ENCODE measurements around the gene CSRP2. TPM values are rescaled to one million over a fixed set of nuclear protein-coding genes. Genes with fewer than 3 reads are reported as not detected.
A peak's percentile ranks its signal among the peaks of the same experiment; 100 is the strongest.

The CSRP2 gene
- total and polyA plus RNA-seq, 2 donors (not counting 1 experiment from before 2014, with no cell fraction given), result 56.8 to 199 TPM

DNA sequence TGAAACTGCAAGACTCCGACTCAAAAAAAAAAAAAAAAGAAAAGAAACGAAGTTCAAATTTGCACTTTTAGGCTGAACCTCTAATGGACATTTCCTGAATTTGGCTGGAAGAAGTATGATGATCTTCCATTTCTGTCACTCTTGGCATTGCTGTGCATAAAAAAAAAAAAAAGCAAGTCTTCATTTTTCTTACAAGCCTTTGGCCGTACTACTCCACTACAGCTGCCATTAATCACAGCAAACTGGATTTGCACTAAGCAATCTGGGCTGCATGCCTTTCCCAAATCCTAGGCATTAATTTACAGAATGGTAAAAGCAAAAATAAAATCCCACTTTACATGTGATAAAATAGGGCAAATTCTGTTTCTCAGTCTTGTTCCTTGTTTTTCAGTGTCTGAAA is 7.1 kb downstream of the CSRP2 start:
- H3K9ac ChIP-seq (ENCODE audit: insufficient read depth, low read length), result no peak overlapping the region

DNA sequence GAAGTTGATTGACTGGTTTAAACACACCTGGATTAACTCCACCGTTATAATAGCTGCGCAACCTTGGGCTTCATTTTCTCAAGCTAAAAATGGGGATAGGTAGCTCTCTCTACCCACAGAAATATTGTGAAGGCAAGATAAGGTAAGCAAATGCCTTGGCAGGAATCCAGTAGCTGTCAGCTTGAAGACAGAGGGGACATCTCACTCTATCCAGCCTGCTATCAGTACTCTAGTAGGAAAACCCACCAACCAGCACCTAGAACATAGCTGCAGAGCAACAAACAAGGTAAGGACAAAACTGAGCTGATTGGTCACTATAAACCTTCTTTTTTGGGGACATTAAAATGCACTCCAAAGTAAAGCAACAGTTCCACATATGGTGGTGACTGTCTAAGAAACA is 7.7 kb downstream of the CSRP2 start:
- Histone ChIP-seq H3K4me1 (ENCODE audit: control insufficient read depth, extremely low read depth, insufficient read depth, low read length) (peaks cover 5% of the 10 kb centered on the region), H3K4me2 (ENCODE audit: extremely low read depth, insufficient read depth, low read length) (no peak overlapping the region), H3K36me3 (ENCODE audit: control insufficient read depth, insufficient read depth, low read length) (no peaks in the 10 kb centered on the region), H2AFZ (ENCODE audit: low read length) (no peak overlapping the region), H4K20me1 (ENCODE audit: control insufficient read depth, extremely low read depth, insufficient read depth, low read length) (no peaks in the 10 kb centered on the region), H3K27me3 (ENCODE audit: control insufficient read depth, insufficient read depth, low read length) (no peaks in the 10 kb centered on the region), H3K9ac (ENCODE audit: insufficient read depth, low read length) (no peak overlapping the region), H3K9me3 (ENCODE audit: control insufficient read depth, insufficient read depth, low read depth, low read length) (no peaks in the 10 kb centered on the region), H3K27ac (ENCODE audit: insufficient read depth, low read length) (no peak overlapping the region), H3K4me3 (replicated peaks in 1 of 4; ENCODE audit: control extremely low read depth in 1 of 4, insufficient read depth in 1 of 4, low read depth in 3 of 4, low read length in 4 of 4) (no peak overlapping the region), H3K79me2 (ENCODE audit: control insufficient read depth, insufficient read depth, low read length) (peaks cover 3% of the 10 kb centered on the region)
- no peak for DNase-seq (ENCODE audit: low read depth in 2 of 2)
- TF ChIP-seq, protein P1, sequence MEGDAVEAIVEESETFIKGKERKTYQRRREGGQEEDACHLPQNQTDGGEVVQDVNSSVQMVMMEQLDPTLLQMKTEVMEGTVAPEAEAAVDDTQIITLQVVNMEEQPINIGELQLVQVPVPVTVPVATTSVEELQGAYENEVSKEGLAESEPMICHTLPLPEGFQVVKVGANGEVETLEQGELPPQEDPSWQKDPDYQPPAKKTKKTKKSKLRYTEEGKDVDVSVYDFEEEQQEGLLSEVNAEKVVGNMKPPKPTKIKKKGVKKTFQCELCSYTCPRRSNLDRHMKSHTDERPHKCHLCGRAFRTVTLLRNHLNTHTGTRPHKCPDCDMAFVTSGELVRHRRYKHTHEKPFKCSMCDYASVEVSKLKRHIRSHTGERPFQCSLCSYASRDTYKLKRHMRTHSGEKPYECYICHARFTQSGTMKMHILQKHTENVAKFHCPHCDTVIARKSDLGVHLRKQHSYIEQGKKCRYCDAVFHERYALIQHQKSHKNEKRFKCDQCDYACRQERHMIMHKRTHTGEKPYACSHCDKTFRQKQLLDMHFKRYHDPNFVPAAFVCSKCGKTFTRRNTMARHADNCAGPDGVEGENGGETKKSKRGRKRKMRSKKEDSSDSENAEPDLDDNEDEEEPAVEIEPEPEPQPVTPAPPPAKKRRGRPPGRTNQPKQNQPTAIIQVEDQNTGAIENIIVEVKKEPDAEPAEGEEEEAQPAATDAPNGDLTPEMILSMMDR (conservative IDR thresholded peaks at IDR 0.05 in 1 of 2, IDR thresholded peaks at IDR 0.05 in 1 of 2; ENCODE audit: low read depth in 1 of 2, low read length in 2 of 2), result no peak
- TF ChIP-seq EZH2 (IDR thresholded peaks at IDR 0.05; ENCODE audit: low read length, missing control alignments), result no peak

More for the DNA sequence above, 7.1 kb downstream of the CSRP2 start:
- H3K4me2 ChIP-seq (ENCODE audit: extremely low read depth, insufficient read depth, low read length), result no peak overlapping the region
- DNase-seq (ENCODE audit: low read depth in 2 of 2), result peak in 1 of 2 donors; percentile 57
- H3K27ac ChIP-seq (ENCODE audit: insufficient read depth, low read length), result no peak overlapping the region
- H3K36me3 ChIP-seq (ENCODE audit: control insufficient read depth, insufficient read depth, low read length), result no peaks in the 10 kb centered on the region
- no peaks in the 10 kb centered on the region for H3K27me3 ChIP-seq (ENCODE audit: control insufficient read depth, insufficient read depth, low read length)
- no peak overlapping the region for H3K4me3 ChIP-seq (replicated peaks in 1 of 4; ENCODE audit: control extremely low read depth in 1 of 4, insufficient read depth in 1 of 4, low read depth in 3 of 4, low read length in 4 of 4)
- no peaks in the 10 kb centered on the region for H4K20me1 ChIP-seq (ENCODE audit: control insufficient read depth, extremely low read depth, insufficient read depth, low read length)
- no peak overlapping the region for H2AFZ ChIP-seq (ENCODE audit: low read length)
- H3K79me2 ChIP-seq (ENCODE audit: control insufficient read depth, insufficient read depth, low read length), result peaks cover 5% of the 10 kb centered on the region
- H3K9me3 ChIP-seq (ENCODE audit: control insufficient read depth, insufficient read depth, low read depth, low read length), result no peaks in the 10 kb centered on the region
- TF ChIP-seq EZH2 (IDR thresholded peaks at IDR 0.05; ENCODE audit: low read length, missing control alignments), result no peak
- TF ChIP-seq, protein P1 (conservative IDR thresholded peaks at IDR 0.05 in 1 of 2, IDR thresholded peaks at IDR 0.05 in 1 of 2; ENCODE audit: low read depth in 1 of 2, low read length in 2 of 2), result no peak
- H3K4me1 ChIP-seq (ENCODE audit: control insufficient read depth, extremely low read depth, insufficient read depth, low read length), result peaks cover 3% of the 10 kb centered on the region

DNA sequence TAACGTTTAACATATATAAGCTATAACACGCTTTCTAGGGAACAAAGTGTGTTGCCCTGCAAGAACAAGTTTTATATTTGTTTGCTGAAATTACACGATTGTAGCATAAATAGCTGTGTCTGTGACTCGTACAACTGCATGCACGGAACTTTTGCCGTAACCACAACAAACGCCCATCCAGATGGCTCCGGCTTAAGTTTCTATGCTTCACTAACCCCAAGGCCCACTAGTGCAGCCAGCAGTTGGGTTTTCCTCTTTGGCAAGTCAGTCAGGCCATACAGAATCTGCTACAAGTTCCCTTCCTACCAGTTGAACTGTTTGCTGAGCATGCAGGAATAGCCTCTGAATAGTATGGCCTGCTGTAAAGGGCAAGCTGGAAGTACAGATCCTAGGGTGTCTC is 12.1 kb downstream of the CSRP2 start:
- Histone ChIP-seq H3K4me3 (replicated peaks in 1 of 4; ENCODE audit: control extremely low read depth in 1 of 4, insufficient read depth in 1 of 4, low read depth in 3 of 4, low read length in 4 of 4) (no peak overlapping the region), H3K4me2 (ENCODE audit: extremely low read depth, insufficient read depth, low read length) (peak overlapping the region; percentile 30), H2AFZ (ENCODE audit: low read length) (no peak overlapping the region), H3K9ac (ENCODE audit: insufficient read depth, low read length) (no peak overlapping the region), H3K27ac (ENCODE audit: insufficient read depth, low read length) (peak overlapping the region; percentile 57), H3K27me3 (ENCODE audit: control insufficient read depth, insufficient read depth, low read length) (no peaks in the 10 kb centered on the region), H3K36me3 (ENCODE audit: control insufficient read depth, insufficient read depth, low read length) (no peaks in the 10 kb centered on the region), H3K79me2 (ENCODE audit: control insufficient read depth, insufficient read depth, low read length) (no peaks in the 10 kb centered on the region), H3K9me3 (ENCODE audit: control insufficient read depth, insufficient read depth, low read depth, low read length) (no peaks in the 10 kb centered on the region), H4K20me1 (ENCODE audit: control insufficient read depth, extremely low read depth, insufficient read depth, low read length) (no peaks in the 10 kb centered on the region), H3K4me1 (ENCODE audit: control insufficient read depth, extremely low read depth, insufficient read depth, low read length) (peaks cover 24% of the 10 kb centered on the region)
- TF ChIP-seq, protein P1 (conservative IDR thresholded peaks at IDR 0.05 in 1 of 2, IDR thresholded peaks at IDR 0.05 in 1 of 2; ENCODE audit: low read depth in 1 of 2, low read length in 2 of 2), result no peak
- TF ChIP-seq EZH2 (IDR thresholded peaks at IDR 0.05; ENCODE audit: low read length, missing control alignments), result no peak
- peak; percentile 41 to 84 for DNase-seq (ENCODE audit: low read depth in 2 of 2)

Measured in fibroblast of lung (primary cell).